ENCODE measurements around the gene FAM240B. TPM values are rescaled to one million over a fixed set of nuclear protein-coding genes. Genes with fewer than 3 reads are reported as not detected.

FAM240B gene
- total RNA-seq, 1 experiment from 2014 or later = not detected

GRCh38 chr9:38650564-38650963 is 69.4 kb downstream of the FAM240B start:
- CTCF ChIA-PET = no interaction called here
- POLR2A ChIA-PET (ENCODE audit: unreplicated experiment) = no interaction called here

DNA sequence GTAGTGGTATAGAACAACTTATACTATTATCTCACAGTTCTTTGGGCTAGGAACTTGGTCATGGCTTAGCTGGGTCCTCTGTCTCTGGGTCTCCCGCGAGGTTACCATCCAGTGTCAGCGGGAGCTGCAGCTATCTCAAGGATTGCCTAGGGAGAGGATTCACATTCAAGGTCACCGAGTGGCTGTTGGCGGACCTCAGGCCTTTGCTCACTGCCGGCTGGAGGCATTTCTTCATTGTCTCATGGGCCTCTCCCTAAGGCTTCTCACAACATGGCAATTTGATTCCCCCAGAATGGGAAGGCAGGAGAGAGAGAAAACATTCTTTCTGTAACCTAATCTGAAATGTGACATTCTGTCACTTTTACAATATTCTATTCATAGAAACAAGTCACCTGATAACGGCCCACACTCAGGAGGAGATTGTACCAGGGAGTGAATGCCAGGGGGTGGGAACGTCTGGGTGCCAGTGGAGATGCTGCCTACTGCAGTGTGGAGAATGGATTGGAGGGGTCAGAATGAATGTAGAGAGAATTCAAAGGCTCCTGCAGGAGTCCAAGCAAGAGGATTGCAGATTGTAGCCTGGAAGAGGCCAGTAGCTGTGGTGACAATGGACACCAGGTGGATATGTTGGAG is 70.1 kb downstream of the FAM240B start:
- Histone ChIP-seq H3K36me3 (ENCODE audit: low read depth) (no peaks in the 10 kb centered on the region), H3K9me3 (ENCODE audit: insufficient read depth, low read depth) (no peaks in the 10 kb centered on the region), H3K4me3 (no peak overlapping the region), H3K4me2 (no peak overlapping the region), H3K79me2 (ENCODE audit: low read depth) (no peaks in the 10 kb centered on the region), H3K27ac (no peak overlapping the region), H3K27me3 (ENCODE audit: insufficient read depth, low read depth) (no peaks in the 10 kb centered on the region), H3K4me1 (replicated peaks; ENCODE audit: insufficient read depth) (no peaks in the 10 kb centered on the region), H3K9me2 (ENCODE audit: insufficient read depth) (no peaks in the 10 kb centered on the region), H4K20me1 (ENCODE audit: insufficient read depth) (no peaks in the 10 kb centered on the region), H2AFZ (no peak overlapping the region), H3F3A (ENCODE audit: insufficient read depth, low read depth) (no peaks in the 10 kb centered on the region)
- no peak for TF ChIP-seq EZH2 (IDR thresholded peaks at IDR 0.05; ENCODE audit: low read depth)
- TF ChIP-seq, protein P1, sequence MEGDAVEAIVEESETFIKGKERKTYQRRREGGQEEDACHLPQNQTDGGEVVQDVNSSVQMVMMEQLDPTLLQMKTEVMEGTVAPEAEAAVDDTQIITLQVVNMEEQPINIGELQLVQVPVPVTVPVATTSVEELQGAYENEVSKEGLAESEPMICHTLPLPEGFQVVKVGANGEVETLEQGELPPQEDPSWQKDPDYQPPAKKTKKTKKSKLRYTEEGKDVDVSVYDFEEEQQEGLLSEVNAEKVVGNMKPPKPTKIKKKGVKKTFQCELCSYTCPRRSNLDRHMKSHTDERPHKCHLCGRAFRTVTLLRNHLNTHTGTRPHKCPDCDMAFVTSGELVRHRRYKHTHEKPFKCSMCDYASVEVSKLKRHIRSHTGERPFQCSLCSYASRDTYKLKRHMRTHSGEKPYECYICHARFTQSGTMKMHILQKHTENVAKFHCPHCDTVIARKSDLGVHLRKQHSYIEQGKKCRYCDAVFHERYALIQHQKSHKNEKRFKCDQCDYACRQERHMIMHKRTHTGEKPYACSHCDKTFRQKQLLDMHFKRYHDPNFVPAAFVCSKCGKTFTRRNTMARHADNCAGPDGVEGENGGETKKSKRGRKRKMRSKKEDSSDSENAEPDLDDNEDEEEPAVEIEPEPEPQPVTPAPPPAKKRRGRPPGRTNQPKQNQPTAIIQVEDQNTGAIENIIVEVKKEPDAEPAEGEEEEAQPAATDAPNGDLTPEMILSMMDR (conservative IDR thresholded peaks at IDR 0.05) = no peak
- POLR2A ChIA-PET (ENCODE audit: unreplicated experiment) = no interaction called here
- intact Hi-C loops (cut with micrococcal nuclease; ENCODE audit: unreplicated experiment) = loop anchor here (10.0 kb wide), 1 partner anchor 55 kb away; no protein-coding TSS in a partner anchor
- no peak for DNase-seq
- no TSS peak for BruUV-seq (replicated peaks)
- CTCF ChIA-PET = no interaction called here

More at GRCh38 chr9:38650564-38650963, 69.4 kb downstream of the FAM240B start:
- Histone ChIP-seq H3F3A (ENCODE audit: insufficient read depth, low read depth) (no peaks in the 10 kb centered on the region), H2AFZ (no peak overlapping the region), H3K36me3 (ENCODE audit: low read depth) (no peaks in the 10 kb centered on the region), H3K9me2 (ENCODE audit: insufficient read depth) (no peaks in the 10 kb centered on the region), H3K9me3 (ENCODE audit: insufficient read depth, low read depth) (no peaks in the 10 kb centered on the region), H3K79me2 (ENCODE audit: low read depth) (no peaks in the 10 kb centered on the region), H4K20me1 (ENCODE audit: insufficient read depth) (no peaks in the 10 kb centered on the region), H3K27me3 (ENCODE audit: insufficient read depth, low read depth) (no peaks in the 10 kb centered on the region), H3K27ac (no peak overlapping the region), H3K4me2 (no peak overlapping the region), H3K4me1 (replicated peaks; ENCODE audit: insufficient read depth) (no peaks in the 10 kb centered on the region), H3K4me3 (no peak overlapping the region)
- DNase-seq = no peak
- BruUV-seq (replicated peaks) = no TSS peak
- no peak for TF ChIP-seq EZH2 (IDR thresholded peaks at IDR 0.05; ENCODE audit: low read depth)
- TF ChIP-seq, protein P1 (conservative IDR thresholded peaks at IDR 0.05) = no peak
- intact Hi-C loops (cut with micrococcal nuclease; ENCODE audit: unreplicated experiment) = no loop called here

DNA sequence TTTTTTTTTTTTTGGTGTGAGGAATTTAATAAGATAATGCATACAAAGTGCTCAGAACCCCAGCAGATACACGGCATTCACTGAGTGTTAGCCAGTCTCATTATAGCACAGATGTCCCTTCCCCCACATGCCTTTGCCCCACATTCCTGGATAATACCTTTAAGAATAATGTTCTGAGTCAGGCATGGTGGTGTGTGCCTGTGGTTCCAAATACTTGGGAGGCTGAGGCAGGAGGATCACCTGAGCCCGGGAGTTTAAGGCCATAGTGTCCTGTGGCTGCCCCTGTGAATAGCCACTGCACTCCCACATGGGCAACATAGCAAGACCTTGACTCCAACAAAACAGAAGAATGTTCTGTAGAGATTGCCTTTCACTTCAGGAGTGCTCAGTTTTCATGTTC is 75.3 kb downstream of the FAM240B start:
- no TSS peak for BruUV-seq (replicated peaks)
- no peaks in the 10 kb centered on the region for H3K79me2 ChIP-seq (ENCODE audit: low read depth)
- no peaks in the 10 kb centered on the region for H3K9me2 ChIP-seq (ENCODE audit: insufficient read depth)
- no peaks in the 10 kb centered on the region for H4K20me1 ChIP-seq (ENCODE audit: insufficient read depth)
- ChIA-PET CTCF (no interaction called here), POLR2A (ENCODE audit: unreplicated experiment) (no interaction called here)
- H3F3A ChIP-seq (ENCODE audit: insufficient read depth, low read depth) = peaks cover 4% of the 10 kb centered on the region; the same call in 1 of the 2 replicates
- no peaks in the 10 kb centered on the region for H3K27me3 ChIP-seq (ENCODE audit: insufficient read depth, low read depth)
- H3K27ac ChIP-seq = no peak overlapping the region
- DNase-seq = no peak
- TF ChIP-seq EZH2 (IDR thresholded peaks at IDR 0.05; ENCODE audit: low read depth) = no peak
- TF ChIP-seq, protein P1 (conservative IDR thresholded peaks at IDR 0.05) = no peak
- no peaks in the 10 kb centered on the region for H3K36me3 ChIP-seq (ENCODE audit: low read depth)
- H3K4me1 ChIP-seq (replicated peaks; ENCODE audit: insufficient read depth) = peaks cover 2% of the 10 kb centered on the region; the same call in 1 of the 2 replicates
- no peak overlapping the region for H3K4me3 ChIP-seq
- intact Hi-C loops (cut with micrococcal nuclease; ENCODE audit: unreplicated experiment) = loop anchor here (10.0 kb wide), 1 partner anchor 60 kb away; no protein-coding TSS in a partner anchor
- H2AFZ ChIP-seq = no peak overlapping the region
- H3K4me2 ChIP-seq = no peak overlapping the region
- H3K9me3 ChIP-seq (ENCODE audit: insufficient read depth, low read depth) = no peaks in the 10 kb centered on the region

Other genes starting within 250 kb of the FAM240B start
- gene ANKRD18A, start 99.5 kb downstream of the FAM240B start, total RNA-seq (2021) = 4.2 and 4.9 TPM in 2 replicates